Measurements from ENCODE around the gene EXOC6. TPM values are rescaled to one million over a fixed set of nuclear protein-coding genes. Genes with fewer than 3 reads are reported as not detected.

EXOC6 gene
- total RNA-seq, 3 donors from 2014 or later, result 7.0 to 26.1 (median 16.1) TPM

- H3K27me3 ChIP-seq, result no peaks in the 10 kb centered on the region
- no peaks in the 10 kb centered on the region for H3K36me3 ChIP-seq
- H3K9me3 ChIP-seq, result no peaks in the 10 kb centered on the region
- H3K4me1 ChIP-seq, result no peaks in the 10 kb centered on the region
- intact Hi-C loops (cut with DNase I; ENCODE audit: low total_unique reads), result no loop called here
- H3K27ac ChIP-seq, result no peak overlapping the region
- no peak for DNase-seq (ENCODE audit: low spot score in 2 of 2)
- H3K4me3 ChIP-seq, result no peak overlapping the region
- TF ChIP-seq, protein P1, sequence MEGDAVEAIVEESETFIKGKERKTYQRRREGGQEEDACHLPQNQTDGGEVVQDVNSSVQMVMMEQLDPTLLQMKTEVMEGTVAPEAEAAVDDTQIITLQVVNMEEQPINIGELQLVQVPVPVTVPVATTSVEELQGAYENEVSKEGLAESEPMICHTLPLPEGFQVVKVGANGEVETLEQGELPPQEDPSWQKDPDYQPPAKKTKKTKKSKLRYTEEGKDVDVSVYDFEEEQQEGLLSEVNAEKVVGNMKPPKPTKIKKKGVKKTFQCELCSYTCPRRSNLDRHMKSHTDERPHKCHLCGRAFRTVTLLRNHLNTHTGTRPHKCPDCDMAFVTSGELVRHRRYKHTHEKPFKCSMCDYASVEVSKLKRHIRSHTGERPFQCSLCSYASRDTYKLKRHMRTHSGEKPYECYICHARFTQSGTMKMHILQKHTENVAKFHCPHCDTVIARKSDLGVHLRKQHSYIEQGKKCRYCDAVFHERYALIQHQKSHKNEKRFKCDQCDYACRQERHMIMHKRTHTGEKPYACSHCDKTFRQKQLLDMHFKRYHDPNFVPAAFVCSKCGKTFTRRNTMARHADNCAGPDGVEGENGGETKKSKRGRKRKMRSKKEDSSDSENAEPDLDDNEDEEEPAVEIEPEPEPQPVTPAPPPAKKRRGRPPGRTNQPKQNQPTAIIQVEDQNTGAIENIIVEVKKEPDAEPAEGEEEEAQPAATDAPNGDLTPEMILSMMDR (IDR thresholded peaks at IDR 0.05), result no peak
- TF ChIP-seq POLR2AphosphoS5 (IDR thresholded peaks at IDR 0.05), result no peak
- TF ChIP-seq POLR2A (IDR thresholded peaks at IDR 0.05), result no peak
These were observed 75.1 kb downstream of the EXOC6 start for GRCh38 chr10:92923416-92923815.

- Histone ChIP-seq H3K4me1 (no peaks in the 10 kb centered on the region), H3K4me3 (no peak overlapping the region), H3K36me3 (no peaks in the 10 kb centered on the region), H3K27me3 (no peaks in the 10 kb centered on the region), H3K27ac (no peak overlapping the region), H3K9me3 (no peaks in the 10 kb centered on the region)
- no peak for DNase-seq (ENCODE audit: low spot score in 2 of 2)
- intact Hi-C loops (cut with DNase I; ENCODE audit: low total_unique reads), result no loop called here
- TF ChIP-seq POLR2A (IDR thresholded peaks at IDR 0.05), result no peak
- TF ChIP-seq, protein P1 (IDR thresholded peaks at IDR 0.05), result no peak
- TF ChIP-seq POLR2AphosphoS5 (IDR thresholded peaks at IDR 0.05), result no peak
These were observed 81.6 kb downstream of the EXOC6 start for GRCh38 chr10:92929896-92930295.

DNA sequence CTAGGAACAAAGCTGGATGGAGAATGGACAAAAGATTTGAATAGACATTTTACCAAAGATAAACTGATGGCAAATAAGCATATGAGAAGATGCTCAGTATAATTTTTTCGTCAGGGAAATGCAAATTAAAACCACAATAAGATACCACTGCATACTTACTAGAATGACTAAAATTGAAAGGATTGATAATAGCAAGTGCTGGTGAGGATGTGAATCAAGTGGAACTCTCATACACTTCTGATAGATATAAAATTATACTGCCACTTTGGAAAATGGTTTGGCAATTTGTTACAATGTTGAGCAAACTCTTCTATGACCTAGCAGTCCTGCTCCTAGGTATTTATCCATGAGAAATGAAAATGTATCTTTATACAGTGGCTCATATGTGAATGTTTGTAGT lies 83.3 kb downstream of the EXOC6 start:
- H3K36me3 ChIP-seq, result no peaks in the 10 kb centered on the region
- DNase-seq (ENCODE audit: low spot score in 2 of 2), result no peak
- no peaks in the 10 kb centered on the region for H3K27me3 ChIP-seq
- TF ChIP-seq, protein P1 (IDR thresholded peaks at IDR 0.05), result no peak
- TF ChIP-seq POLR2AphosphoS5 (IDR thresholded peaks at IDR 0.05), result no peak
- TF ChIP-seq POLR2A (IDR thresholded peaks at IDR 0.05), result no peak
- H3K4me3 ChIP-seq, result no peak overlapping the region
- no peaks in the 10 kb centered on the region for H3K4me1 ChIP-seq
- no peak overlapping the region for H3K27ac ChIP-seq
- intact Hi-C loops (cut with DNase I; ENCODE audit: low total_unique reads), result no loop called here
- no peaks in the 10 kb centered on the region for H3K9me3 ChIP-seq

- Histone ChIP-seq H3K27ac (no peak overlapping the region), H3K36me3 (no peaks in the 10 kb centered on the region), H3K4me1 (no peaks in the 10 kb centered on the region), H3K4me3 (no peak overlapping the region), H3K9me3 (no peaks in the 10 kb centered on the region), H3K27me3 (no peaks in the 10 kb centered on the region)
- intact Hi-C loops (cut with DNase I; ENCODE audit: low total_unique reads), result no loop called here
- DNase-seq (ENCODE audit: low spot score in 2 of 2), result no peak
- TF ChIP-seq, protein P1 (IDR thresholded peaks at IDR 0.05), result no peak
- TF ChIP-seq POLR2AphosphoS5 (IDR thresholded peaks at IDR 0.05), result no peak
- no peak for TF ChIP-seq POLR2A (IDR thresholded peaks at IDR 0.05)
These were observed 89.6 kb downstream of the EXOC6 start for GRCh38 chr10:92937876-92938275.

DNA sequence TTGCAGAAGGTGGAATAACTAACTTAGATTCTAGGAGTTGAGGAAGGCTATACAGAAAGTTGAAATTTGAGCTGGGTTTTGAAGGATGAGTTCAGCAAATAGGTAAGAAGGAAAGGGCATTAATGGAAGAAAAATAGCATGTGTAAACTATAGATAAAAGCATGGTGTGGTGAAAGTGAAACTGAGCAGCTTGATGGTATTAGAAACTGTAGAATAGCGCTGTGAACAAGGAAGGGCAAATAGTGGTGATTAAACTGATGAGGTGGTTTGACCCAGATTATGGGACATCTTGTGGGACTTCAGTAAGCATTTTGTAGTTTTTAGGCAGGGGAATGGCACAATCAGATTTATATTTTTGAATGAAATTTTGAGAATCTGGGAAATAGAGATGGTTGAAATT lies 90.5 kb downstream of the EXOC6 start:
- intact Hi-C loops (cut with DNase I; ENCODE audit: low total_unique reads), result no loop called here
- H3K36me3 ChIP-seq, result no peaks in the 10 kb centered on the region
- no peaks in the 10 kb centered on the region for H3K9me3 ChIP-seq
- no peaks in the 10 kb centered on the region for H3K27me3 ChIP-seq
- H3K27ac ChIP-seq, result no peak overlapping the region
- no peak for DNase-seq (ENCODE audit: low spot score in 2 of 2)
- TF ChIP-seq, protein P1 (IDR thresholded peaks at IDR 0.05), result no peak
- no peak for TF ChIP-seq POLR2AphosphoS5 (IDR thresholded peaks at IDR 0.05)
- TF ChIP-seq POLR2A (IDR thresholded peaks at IDR 0.05), result no peak
- no peak overlapping the region for H3K4me3 ChIP-seq
- no peaks in the 10 kb centered on the region for H3K4me1 ChIP-seq

Data from breast epithelium (tissue), 4 donors.